Measurements from ENCODE around the gene FOXK2.
A peak's percentile ranks its signal among the peaks of the same experiment; 100 is the strongest.
"Not testable (repeated sequence)": the region's sequence is repeated elsewhere in the genome, so short reads cannot be mapped to it uniquely, and the experiment has no call there.

FOXK2 gene

DNA sequence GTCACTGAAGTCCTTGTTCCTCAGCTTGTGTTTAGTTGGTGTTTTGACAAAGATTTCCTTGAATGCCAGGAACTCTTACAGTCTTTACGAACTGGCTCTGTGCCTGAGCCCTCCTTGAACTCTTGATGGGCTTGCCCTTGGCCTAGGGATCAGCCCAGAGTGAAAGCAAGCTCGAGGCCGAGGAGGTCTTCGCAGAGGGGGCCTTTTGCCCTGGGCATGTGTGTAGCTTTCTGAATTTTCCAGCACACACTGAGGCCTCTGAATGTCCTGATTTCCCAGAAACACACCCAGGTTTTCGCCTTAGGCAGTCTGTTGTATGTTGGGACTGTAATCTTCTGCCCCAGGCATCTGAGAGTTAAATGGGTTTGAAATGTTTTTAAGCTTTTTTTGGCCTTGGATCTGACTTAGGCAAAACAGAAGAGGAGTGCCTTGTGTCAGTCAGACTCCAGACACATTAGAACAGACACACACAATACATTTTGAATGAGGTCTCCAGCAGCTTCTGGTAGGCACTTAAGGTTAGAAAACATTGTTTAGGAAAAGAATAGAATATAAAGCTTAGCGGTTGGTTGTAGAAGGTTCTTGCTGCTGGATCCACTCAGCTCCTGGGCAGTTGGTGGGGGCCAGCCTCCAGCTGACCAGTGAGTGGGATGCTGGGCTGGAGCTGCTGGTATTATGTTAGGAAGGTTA, 17.1 kb downstream of the FOXK2 start (continued):
- TF ChIP-seq, protein P1, sequence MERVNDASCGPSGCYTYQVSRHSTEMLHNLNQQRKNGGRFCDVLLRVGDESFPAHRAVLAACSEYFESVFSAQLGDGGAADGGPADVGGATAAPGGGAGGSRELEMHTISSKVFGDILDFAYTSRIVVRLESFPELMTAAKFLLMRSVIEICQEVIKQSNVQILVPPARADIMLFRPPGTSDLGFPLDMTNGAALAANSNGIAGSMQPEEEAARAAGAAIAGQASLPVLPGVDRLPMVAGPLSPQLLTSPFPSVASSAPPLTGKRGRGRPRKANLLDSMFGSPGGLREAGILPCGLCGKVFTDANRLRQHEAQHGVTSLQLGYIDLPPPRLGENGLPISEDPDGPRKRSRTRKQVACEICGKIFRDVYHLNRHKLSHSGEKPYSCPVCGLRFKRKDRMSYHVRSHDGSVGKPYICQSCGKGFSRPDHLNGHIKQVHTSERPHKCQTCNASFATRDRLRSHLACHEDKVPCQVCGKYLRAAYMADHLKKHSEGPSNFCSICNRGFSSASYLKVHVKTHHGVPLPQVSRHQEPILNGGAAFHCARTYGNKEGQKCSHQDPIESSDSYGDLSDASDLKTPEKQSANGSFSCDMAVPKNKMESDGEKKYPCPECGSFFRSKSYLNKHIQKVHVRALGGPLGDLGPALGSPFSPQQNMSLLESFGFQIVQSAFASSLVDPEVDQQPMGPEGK (CRISPR knock-in tag; IDR thresholded peaks at IDR 0.05; ENCODE audit: borderline replicate concordance) = no peak
- TF ChIP-seq ZNF70 (CRISPR knock-in tag; IDR thresholded peaks at IDR 0.05) (no peak), GLIS3 (CRISPR knock-in tag; IDR thresholded peaks at IDR 0.05) (0 out of 2 replicates have a peak, but pooled peaks have one; percentile 76), ZNF8 (CRISPR knock-in tag; IDR thresholded peaks at IDR 0.05) (no peak)

DNA sequence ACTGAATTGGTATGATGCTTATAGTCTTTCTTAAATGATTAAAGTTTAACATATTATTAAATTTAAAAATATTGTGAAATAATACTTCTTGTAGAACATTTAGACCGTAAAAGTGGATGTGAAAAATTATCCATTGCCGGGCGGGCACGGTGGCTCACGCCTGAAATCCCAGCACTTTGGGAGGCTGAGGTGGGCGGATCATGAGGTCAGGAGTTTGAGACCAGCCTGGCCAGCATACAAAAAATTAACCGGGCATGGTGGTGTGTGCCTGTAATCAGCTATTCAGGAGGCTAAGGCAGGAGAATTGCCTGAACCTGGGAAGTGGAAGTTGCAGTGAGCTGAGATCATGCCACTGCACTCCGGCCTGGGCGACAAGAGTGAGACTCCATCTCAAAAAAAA, 17.7 kb downstream of the FOXK2 start:
- 0 out of 3 replicates have a peak, but pooled peaks have one; percentile 7 for ATAC-seq

DNA sequence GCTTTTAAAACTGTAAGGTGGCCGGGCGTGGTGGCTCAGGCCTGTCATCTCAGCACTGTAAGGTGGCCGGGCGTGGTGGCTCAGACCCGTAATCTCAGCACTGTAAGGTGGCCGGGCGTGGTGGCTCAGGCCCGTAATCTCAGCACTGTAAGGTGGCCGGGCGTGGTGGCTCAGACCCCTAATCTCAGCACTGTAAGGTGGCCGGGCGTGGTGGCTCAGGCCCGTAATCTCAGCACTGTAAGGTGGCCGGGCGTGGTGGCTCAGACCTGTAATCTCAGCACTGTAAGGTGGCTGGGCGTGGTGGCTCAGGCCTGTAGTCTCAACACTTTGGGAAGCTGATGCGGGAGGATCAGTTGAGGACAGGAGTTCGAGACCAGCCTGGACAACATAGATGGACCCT, 19.5 kb downstream of the FOXK2 start:
- not testable (repeated sequence) for ATAC-seq

DNA sequence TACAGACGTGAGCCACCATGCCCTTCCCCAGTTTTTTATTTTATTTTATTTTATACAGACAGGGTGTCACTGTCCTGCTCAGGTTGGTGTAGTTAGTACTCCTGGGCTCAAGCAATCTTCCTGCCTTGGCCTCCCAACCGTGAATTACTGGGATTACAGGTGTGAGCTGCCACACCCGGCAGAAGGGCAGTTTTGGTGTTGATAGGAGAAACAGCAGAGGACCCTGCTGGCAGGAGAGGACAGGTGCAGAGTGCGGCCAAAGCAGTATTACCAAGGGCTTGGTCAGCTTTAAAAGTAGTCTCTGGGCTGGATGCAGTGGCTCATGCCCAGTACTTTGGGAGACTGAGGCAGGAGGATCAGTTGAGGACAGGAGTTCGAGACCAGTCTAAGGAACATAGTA, 22.9 kb downstream of the FOXK2 start:
- ATAC-seq = no peak
- TF ChIP-seq TCF4 (CRISPR knock-in tag; IDR thresholded peaks at IDR 0.05; ENCODE audit: borderline replicate concordance) (no peak), ZNF8 (CRISPR knock-in tag; IDR thresholded peaks at IDR 0.05) (no peak), ZFP30 (CRISPR knock-in tag; IDR thresholded peaks at IDR 0.05) (no peak), GLIS3 (CRISPR knock-in tag; IDR thresholded peaks at IDR 0.05) (no peak), SNAI2 (CRISPR knock-in tag; IDR thresholded peaks at IDR 0.05) (no peak), ZFP3 (CRISPR knock-in tag; IDR thresholded peaks at IDR 0.05) (no peak), CSDC2 (CRISPR knock-in tag; IDR thresholded peaks at IDR 0.05) (no peak), ZNF70 (CRISPR knock-in tag; IDR thresholded peaks at IDR 0.05) (no peak), OSR1 (CRISPR knock-in tag; IDR thresholded peaks at IDR 0.05) (no peak), PPARA (CRISPR knock-in tag; IDR thresholded peaks at IDR 0.05; ENCODE audit: borderline replicate concordance) (no peak)
- TF ChIP-seq, protein P2, sequence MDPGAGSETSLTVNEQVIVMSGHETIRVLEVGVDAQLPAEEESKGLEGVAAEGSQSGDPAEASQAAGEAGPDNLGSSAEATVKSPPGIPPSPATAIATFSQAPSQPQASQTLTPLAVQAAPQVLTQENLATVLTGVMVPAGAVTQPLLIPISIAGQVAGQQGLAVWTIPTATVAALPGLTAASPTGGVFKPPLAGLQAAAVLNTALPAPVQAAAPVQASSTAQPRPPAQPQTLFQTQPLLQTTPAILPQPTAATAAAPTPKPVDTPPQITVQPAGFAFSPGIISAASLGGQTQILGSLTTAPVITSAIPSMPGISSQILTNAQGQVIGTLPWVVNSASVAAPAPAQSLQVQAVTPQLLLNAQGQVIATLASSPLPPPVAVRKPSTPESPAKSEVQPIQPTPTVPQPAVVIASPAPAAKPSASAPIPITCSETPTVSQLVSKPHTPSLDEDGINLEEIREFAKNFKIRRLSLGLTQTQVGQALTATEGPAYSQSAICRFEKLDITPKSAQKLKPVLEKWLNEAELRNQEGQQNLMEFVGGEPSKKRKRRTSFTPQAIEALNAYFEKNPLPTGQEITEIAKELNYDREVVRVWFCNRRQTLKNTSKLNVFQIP (CRISPR knock-in tag; IDR thresholded peaks at IDR 0.05; ENCODE audit: borderline replicate concordance, low read depth) = no peak
- TF ChIP-seq, protein P3, sequence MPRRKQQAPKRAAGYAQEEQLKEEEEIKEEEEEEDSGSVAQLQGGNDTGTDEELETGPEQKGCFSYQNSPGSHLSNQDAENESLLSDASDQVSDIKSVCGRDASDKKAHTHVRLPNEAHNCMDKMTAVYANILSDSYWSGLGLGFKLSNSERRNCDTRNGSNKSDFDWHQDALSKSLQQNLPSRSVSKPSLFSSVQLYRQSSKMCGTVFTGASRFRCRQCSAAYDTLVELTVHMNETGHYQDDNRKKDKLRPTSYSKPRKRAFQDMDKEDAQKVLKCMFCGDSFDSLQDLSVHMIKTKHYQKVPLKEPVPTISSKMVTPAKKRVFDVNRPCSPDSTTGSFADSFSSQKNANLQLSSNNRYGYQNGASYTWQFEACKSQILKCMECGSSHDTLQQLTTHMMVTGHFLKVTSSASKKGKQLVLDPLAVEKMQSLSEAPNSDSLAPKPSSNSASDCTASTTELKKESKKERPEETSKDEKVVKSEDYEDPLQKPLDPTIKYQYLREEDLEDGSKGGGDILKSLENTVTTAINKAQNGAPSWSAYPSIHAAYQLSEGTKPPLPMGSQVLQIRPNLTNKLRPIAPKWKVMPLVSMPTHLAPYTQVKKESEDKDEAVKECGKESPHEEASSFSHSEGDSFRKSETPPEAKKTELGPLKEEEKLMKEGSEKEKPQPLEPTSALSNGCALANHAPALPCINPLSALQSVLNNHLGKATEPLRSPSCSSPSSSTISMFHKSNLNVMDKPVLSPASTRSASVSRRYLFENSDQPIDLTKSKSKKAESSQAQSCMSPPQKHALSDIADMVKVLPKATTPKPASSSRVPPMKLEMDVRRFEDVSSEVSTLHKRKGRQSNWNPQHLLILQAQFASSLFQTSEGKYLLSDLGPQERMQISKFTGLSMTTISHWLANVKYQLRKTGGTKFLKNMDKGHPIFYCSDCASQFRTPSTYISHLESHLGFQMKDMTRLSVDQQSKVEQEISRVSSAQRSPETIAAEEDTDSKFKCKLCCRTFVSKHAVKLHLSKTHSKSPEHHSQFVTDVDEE (CRISPR knock-in tag; IDR thresholded peaks at IDR 0.05) = no peak
- TF ChIP-seq, protein P1 (CRISPR knock-in tag; IDR thresholded peaks at IDR 0.05; ENCODE audit: borderline replicate concordance) = no peak

DNA sequence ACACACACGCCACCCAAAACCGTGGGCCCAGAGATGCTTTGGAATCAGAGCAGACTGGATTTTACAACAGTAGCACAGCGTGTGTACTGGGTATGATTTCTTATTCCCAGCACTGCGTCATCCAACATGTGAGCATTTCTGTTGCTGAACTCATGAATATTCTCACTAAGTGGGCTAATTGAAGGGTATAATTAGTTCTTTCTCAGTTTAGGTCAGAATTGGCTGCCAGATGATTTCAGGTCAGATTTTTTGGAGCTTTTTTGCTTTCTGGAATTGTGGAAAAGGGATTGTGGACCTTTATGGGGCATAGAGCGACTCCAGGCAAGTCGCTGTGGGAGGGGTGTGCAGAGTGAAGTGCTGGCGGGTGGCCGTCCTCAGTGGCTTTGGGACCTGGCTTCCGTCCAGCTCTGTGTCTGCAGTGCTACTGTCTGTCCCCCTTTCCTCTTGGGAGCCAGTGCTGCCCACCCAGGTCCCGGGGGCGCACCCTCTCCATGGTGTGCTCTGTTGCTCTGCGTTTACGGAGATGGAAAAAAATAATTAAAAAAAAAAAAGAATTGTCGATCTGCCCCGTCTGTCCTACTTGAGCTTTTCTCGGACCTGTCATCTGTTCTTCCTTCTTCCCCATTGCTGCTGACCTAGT, 25.0 kb downstream of the FOXK2 start:
- no peak for ATAC-seq
- TF ChIP-seq, protein P4, sequence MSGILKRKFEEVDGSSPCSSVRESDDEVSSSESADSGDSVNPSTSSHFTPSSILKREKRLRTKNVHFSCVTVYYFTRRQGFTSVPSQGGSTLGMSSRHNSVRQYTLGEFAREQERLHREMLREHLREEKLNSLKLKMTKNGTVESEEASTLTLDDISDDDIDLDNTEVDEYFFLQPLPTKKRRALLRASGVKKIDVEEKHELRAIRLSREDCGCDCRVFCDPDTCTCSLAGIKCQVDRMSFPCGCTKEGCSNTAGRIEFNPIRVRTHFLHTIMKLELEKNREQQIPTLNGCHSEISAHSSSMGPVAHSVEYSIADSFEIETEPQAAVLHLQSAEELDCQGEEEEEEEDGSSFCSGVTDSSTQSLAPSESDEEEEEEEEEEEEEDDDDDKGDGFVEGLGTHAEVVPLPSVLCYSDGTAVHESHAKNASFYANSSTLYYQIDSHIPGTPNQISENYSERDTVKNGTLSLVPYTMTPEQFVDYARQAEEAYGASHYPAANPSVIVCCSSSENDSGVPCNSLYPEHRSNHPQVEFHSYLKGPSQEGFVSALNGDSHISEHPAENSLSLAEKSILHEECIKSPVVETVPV (CRISPR knock-in tag; IDR thresholded peaks at IDR 0.05) = no peak
- no peak for TF ChIP-seq ZFP3 (CRISPR knock-in tag; IDR thresholded peaks at IDR 0.05)
- TF ChIP-seq, protein P3 (CRISPR knock-in tag; IDR thresholded peaks at IDR 0.05) = no peak
- TF ChIP-seq, protein P1 (CRISPR knock-in tag; IDR thresholded peaks at IDR 0.05; ENCODE audit: borderline replicate concordance) = no peak
- TF ChIP-seq CSDC2 (CRISPR knock-in tag; IDR thresholded peaks at IDR 0.05) = no peak
- no peak for TF ChIP-seq ZC3H10 (CRISPR knock-in tag; IDR thresholded peaks at IDR 0.05)
- no peak for TF ChIP-seq RARB (CRISPR knock-in tag; IDR thresholded peaks at IDR 0.05)
- TF ChIP-seq GLIS3 (CRISPR knock-in tag; IDR thresholded peaks at IDR 0.05) = no peak
- TF ChIP-seq BACH2 (CRISPR knock-in tag; IDR thresholded peaks at IDR 0.05; ENCODE audit: borderline replicate concordance) = no peak

Data from SK-N-SH treated with all-trans-retinoic acid at 6 μM for 48 hours (cell line).